NCI-H345 (cell line): ENCODE results near the gene AP5Z1.

Experiments used
- DNase-seq: peaks from one replicate; lab custom pipeline; 2025; lab: John Stamatoyannopoulos, UW

Gene AP5Z1

DNA sequence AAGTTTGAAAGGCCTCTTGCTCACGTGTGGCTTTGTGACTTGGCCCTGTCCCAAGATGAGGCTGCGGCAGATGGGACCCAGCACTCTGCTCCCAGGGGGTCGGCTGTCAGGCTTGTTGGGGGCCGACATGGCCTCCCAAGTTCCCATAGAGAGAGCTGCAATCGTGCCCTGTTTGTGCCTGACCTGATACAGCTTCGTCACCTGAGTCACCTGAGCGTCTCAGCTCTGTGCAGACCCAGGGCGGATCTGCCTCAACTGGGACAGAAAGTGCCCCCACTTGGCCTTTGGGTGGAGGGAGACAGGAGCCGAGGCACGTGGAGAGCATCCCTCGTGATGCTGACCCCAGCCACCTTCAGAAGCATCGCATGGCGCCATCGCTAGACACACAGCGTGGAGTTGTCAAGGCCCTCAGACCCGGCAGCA, 64.7 kb downstream of the AP5Z1 start:
- DNase-seq: no peak
